Measurements from ENCODE around the gene CFAP210.

CFAP210 gene

GRCh38 chr2:169673106-169673505, 21.1 kb downstream of the CFAP210 start:
- no peak for DNase-seq (ENCODE audit: low spot score)

- DNase-seq (ENCODE audit: low spot score) = no peak
These were observed 21.8 kb downstream of the CFAP210 start for GRCh38 chr2:169672406-169672805.

GRCh38 chr2:169670937-169671336, 23.3 kb downstream of the CFAP210 start:
- no peak for DNase-seq (ENCODE audit: low spot score)

GRCh38 chr2:169670215-169670651, 24.0 kb downstream of the CFAP210 start:
- DNase-seq (ENCODE audit: low spot score) = no peak

- no peak for DNase-seq (ENCODE audit: low spot score)
These were observed 26.6 kb downstream of the CFAP210 start for GRCh38 chr2:169667583-169667982.

GRCh38 chr2:169664978-169665930, 29.0 kb downstream of the CFAP210 start:
- no peak for DNase-seq (ENCODE audit: low spot score)

- no peak for DNase-seq (ENCODE audit: low spot score)
These were observed 29.6 kb downstream of the CFAP210 start for GRCh38 chr2:169664600-169664977.

GRCh38 chr2:169663247-169663646, 31.0 kb downstream of the CFAP210 start:
- no peak for DNase-seq (ENCODE audit: low spot score)

- DNase-seq (ENCODE audit: low spot score) = no peak
These were observed 31.5 kb downstream of the CFAP210 start for GRCh38 chr2:169662744-169663143.

GRCh38 chr2:169661265-169661664, 32.9 kb downstream of the CFAP210 start:
- DNase-seq (ENCODE audit: low spot score) = no peak

GRCh38 chr2:169659320-169659719, 34.9 kb downstream of the CFAP210 start:
- no peak for DNase-seq (ENCODE audit: low spot score)

GRCh38 chr2:169658877-169659276, 35.3 kb downstream of the CFAP210 start:
- no peak for DNase-seq (ENCODE audit: low spot score)

GRCh38 chr2:169656164-169656563, 38.0 kb downstream of the CFAP210 start:
- DNase-seq (ENCODE audit: low spot score) = no peak

GRCh38 chr2:169653636-169654035, 40.6 kb downstream of the CFAP210 start:
- DNase-seq (ENCODE audit: low spot score) = no peak

GRCh38 chr2:169649278-169649677, 44.9 kb downstream of the CFAP210 start:
- DNase-seq (ENCODE audit: low spot score) = no peak

- no peak for DNase-seq (ENCODE audit: low spot score)
These were observed 46.7 kb downstream of the CFAP210 start for GRCh38 chr2:169647496-169647895.

GRCh38 chr2:169644173-169644572, 50.0 kb downstream of the CFAP210 start:
- no peak for DNase-seq (ENCODE audit: low spot score)

GRCh38 chr2:169641464-169641863, 52.7 kb downstream of the CFAP210 start:
- DNase-seq (ENCODE audit: low spot score) = no peak

- no peak for DNase-seq (ENCODE audit: low spot score)
These were observed 54.1 kb downstream of the CFAP210 start for GRCh38 chr2:169640104-169640503.

GRCh38 chr2:169637620-169638019, 56.6 kb downstream of the CFAP210 start:
- DNase-seq (ENCODE audit: low spot score) = no peak

- DNase-seq (ENCODE audit: low spot score) = no peak
These were observed 57.6 kb downstream of the CFAP210 start for GRCh38 chr2:169636440-169637097.

GRCh38 chr2:169625781-169626180, 68.4 kb downstream of the CFAP210 start:
- DNase-seq (ENCODE audit: low spot score) = no peak

GRCh38 chr2:169623235-169623634, 71.0 kb downstream of the CFAP210 start:
- DNase-seq (ENCODE audit: low spot score) = no peak

Measured in left forelimb (tissue), 1 donor.